RCC 7860 (cell line): ENCODE data around the gene THADA.

Experiments used
- DNase-seq: peaks from one replicate; pipeline ENCODE4 v3.0.0-alpha.2; 2015; ENCODE audit warnings: low spot score
- FAIRE-seq: peaks from 2 replicates; lab custom pipeline; 2012; peaks lifted over from hg19 to GRCh38; lab: Jason Lieb, UNC

THADA gene

GRCh38 chr2:43472527-43473194 is 123.2 kb downstream of the THADA start:
- DNase-seq (no peak), FAIRE-seq (no peak)

GRCh38 chr2:43469713-43470112 is 126.1 kb downstream of the THADA start:
- no peak for DNase-seq
- no peak for FAIRE-seq

GRCh38 chr2:43469094-43469493 is 126.7 kb downstream of the THADA start:
- FAIRE-seq, result no peak
- no peak for DNase-seq

GRCh38 chr2:43467891-43468290 is 127.9 kb downstream of the THADA start:
- FAIRE-seq (no peak), DNase-seq (no peak)

- FAIRE-seq (no peak), DNase-seq (no peak)
Observed at GRCh38 chr2:43465234-43465633, 130.6 kb downstream of the THADA start.

- no peak for DNase-seq
- FAIRE-seq, result no peak
Observed at GRCh38 chr2:43464590-43464989, 131.2 kb downstream of the THADA start.

GRCh38 chr2:43462866-43463641 is 132.8 kb downstream of the THADA start:
- no peak for DNase-seq
- FAIRE-seq, result no peak

GRCh38 chr2:43461453-43462073 is 134.3 kb downstream of the THADA start:
- DNase-seq (no peak), FAIRE-seq (no peak)

- FAIRE-seq (no peak), DNase-seq (no peak)
Observed at GRCh38 chr2:43460611-43461365, 135.1 kb downstream of the THADA start.

- FAIRE-seq (no peak), DNase-seq (no peak)
Observed at GRCh38 chr2:43460174-43460546, 135.7 kb downstream of the THADA start.

- DNase-seq, result no peak
- FAIRE-seq, result no peak
Observed at GRCh38 chr2:43459446-43460173, 136.2 kb downstream of the THADA start.

GRCh38 chr2:43458014-43458628 is 137.7 kb downstream of the THADA start:
- peak; percentile 27 for DNase-seq
- FAIRE-seq, result no peak

GRCh38 chr2:43455731-43456642 is 139.9 kb downstream of the THADA start:
- FAIRE-seq, result peak; percentile 90

GRCh38 chr2:43455296-43455695 is 140.5 kb downstream of the THADA start:
- no peak for FAIRE-seq
- DNase-seq, result no peak

More at GRCh38 chr2:43455731-43456642, 139.9 kb downstream of the THADA start:
- peak; percentile 67 for DNase-seq

GRCh38 chr2:43454791-43455190 is 141.0 kb downstream of the THADA start:
- FAIRE-seq (no peak), DNase-seq (no peak)

- FAIRE-seq (peak; percentile 64), DNase-seq (peak; percentile 18)
Observed at GRCh38 chr2:43453179-43454170, 142.4 kb downstream of the THADA start.

GRCh38 chr2:43452318-43452731 is 143.5 kb downstream of the THADA start:
- FAIRE-seq, result no peak

GRCh38 chr2:43450617-43451016 is 145.2 kb downstream of the THADA start:
- FAIRE-seq (no peak), DNase-seq (no peak)

More at GRCh38 chr2:43452318-43452731, 143.5 kb downstream of the THADA start:
- DNase-seq, result no peak
